ENCODE results near the gene NUP210L.
A peak's percentile ranks its signal among the peaks of the same experiment; 100 is the strongest.

Gene NUP210L

GRCh38 chr1:154154534-154155191, at the start of gene NUP210L:
TSS of gene NUP210L (minus strand) at chr1:154155073.
- DNase-seq (ENCODE audit: low spot score): no peak

GRCh38 chr1:154199563-154199879, 44.6 kb upstream of the NUP210L start:
- no peak for DNase-seq (ENCODE audit: low spot score)

GRCh38 chr1:154198756-154199562, 44.1 kb upstream of the NUP210L start:
- peak; percentile 60 for DNase-seq (ENCODE audit: low spot score)

GRCh38 chr1:154193821-154194220, 38.9 kb upstream of the NUP210L start:
- DNase-seq (ENCODE audit: low spot score): no peak

- DNase-seq (ENCODE audit: low spot score): no peak
These were observed 37.6 kb upstream of the NUP210L start for GRCh38 chr1:154192476-154192875.

GRCh38 chr1:154191990-154192461, 37.2 kb upstream of the NUP210L start, which contains the start of gene TPM3:
TSS of gene TPM3 (minus strand) at chr1:154192100. CDS start at chr1:154192018, 82 bp downstream.
- DNase-seq (ENCODE audit: low spot score): no peak

- DNase-seq (ENCODE audit: low spot score): no peak
These were observed 35.7 kb upstream of the NUP210L start for GRCh38 chr1:154190550-154190949.

GRCh38 chr1:154186852-154187501, 32.1 kb upstream of the NUP210L start:
- no peak for DNase-seq (ENCODE audit: low spot score)

- peak; percentile 68 for DNase-seq (ENCODE audit: low spot score)
These were observed 31.3 kb upstream of the NUP210L start for GRCh38 chr1:154186177-154186576.

GRCh38 chr1:154183046-154183915, 28.4 kb upstream of the NUP210L start:
- peak; percentile 91 for DNase-seq (ENCODE audit: low spot score)

- peak; percentile 69 for DNase-seq (ENCODE audit: low spot score)
These were observed 27.6 kb upstream of the NUP210L start for GRCh38 chr1:154182344-154183045.

- no peak for DNase-seq (ENCODE audit: low spot score)
These were observed 27.1 kb upstream of the NUP210L start for GRCh38 chr1:154181944-154182343.

- no peak for DNase-seq (ENCODE audit: low spot score)
These were observed 25.2 kb upstream of the NUP210L start for GRCh38 chr1:154179946-154180687.

GRCh38 chr1:154178911-154179811, 24.3 kb upstream of the NUP210L start:
- no peak for DNase-seq (ENCODE audit: low spot score)

- no peak for DNase-seq (ENCODE audit: low spot score)
These were observed 23.1 kb upstream of the NUP210L start for GRCh38 chr1:154178013-154178412.

- no peak for DNase-seq (ENCODE audit: low spot score)
These were observed 21.5 kb upstream of the NUP210L start for GRCh38 chr1:154176337-154176736.

GRCh38 chr1:154174654-154175053, 19.8 kb upstream of the NUP210L start:
- no peak for DNase-seq (ENCODE audit: low spot score)

GRCh38 chr1:154171880-154172279, 17.0 kb upstream of the NUP210L start:
- DNase-seq (ENCODE audit: low spot score): no peak

- DNase-seq (ENCODE audit: low spot score): no peak
These were observed 16.3 kb upstream of the NUP210L start for GRCh38 chr1:154171223-154171583.

All from CD4-positive, alpha-beta T cell treated with Interleukin-15 for 4 hours (primary cell).